HL-60 (cell line): ENCODE measurements around the gene CHST14.

ENCODE experiments used
- DNase-seq, 2 experiments: peaks; one replicate each; pipeline ENCODE4 v3.0.0-alpha.2; 2010 to 2020; ENCODE audit warnings: low read depth in 1 of 2, low spot score in 1 of 2
- H3K27ac ChIP-seq: fragments of 250-450 bp; sonication (Bioruptor Pico); replicated peaks from 2 replicates; pipeline ENCODE4 v1.5.1; 2020; ENCODE audit warnings: mild to moderate bottlenecking, moderate library complexity
- H3K27me3 ChIP-seq: fragments of 250-450 bp; sonication (Bioruptor Pico); 2 replicates; pipeline ENCODE4 v1.5.1; 2021; ENCODE audit warnings: mild to moderate bottlenecking, moderate library complexity; ENCODE audit not compliant: insufficient read depth, poor library complexity, severe bottlenecking
- H3K4me3 ChIP-seq: replicated peaks from 2 replicates; pipeline ENCODE4 v1.5.1; 2011; ENCODE audit warnings: mild to moderate bottlenecking, control low read depth, low read length; ENCODE audit not compliant: insufficient read depth
- GABPA ChIP-seq: IDR thresholded peaks from 2 replicates; pipeline ENCODE4 v1.6.1; 2012; ENCODE audit warnings: low read depth
- POLR2AphosphoS5 ChIP-seq: IDR thresholded peaks from 2 replicates; pipeline ENCODE4 v1.6.1; 2012; ENCODE audit warnings: low read depth
- SPI1 ChIP-seq: IDR thresholded peaks from 2 replicates; pipeline ENCODE4 v1.6.1; 2012; ENCODE audit warnings: low read depth, mild to moderate bottlenecking, borderline replicate concordance
- TF ChIP-seq, protein P1 (sequence below): IDR thresholded peaks from one replicate; pipeline ENCODE4 v1.5.1; 2011; ENCODE audit warnings: low read length, control low read depth, inconsistent platforms; ENCODE audit not compliant: insufficient read depth
- TF ChIP-seq, protein P2 (sequence below): IDR thresholded peaks from 2 replicates; pipeline ENCODE4 v1.6.1; 2012; ENCODE audit warnings: low read depth; ENCODE audit not compliant: insufficient replicate concordance

Gene CHST14

DNA sequence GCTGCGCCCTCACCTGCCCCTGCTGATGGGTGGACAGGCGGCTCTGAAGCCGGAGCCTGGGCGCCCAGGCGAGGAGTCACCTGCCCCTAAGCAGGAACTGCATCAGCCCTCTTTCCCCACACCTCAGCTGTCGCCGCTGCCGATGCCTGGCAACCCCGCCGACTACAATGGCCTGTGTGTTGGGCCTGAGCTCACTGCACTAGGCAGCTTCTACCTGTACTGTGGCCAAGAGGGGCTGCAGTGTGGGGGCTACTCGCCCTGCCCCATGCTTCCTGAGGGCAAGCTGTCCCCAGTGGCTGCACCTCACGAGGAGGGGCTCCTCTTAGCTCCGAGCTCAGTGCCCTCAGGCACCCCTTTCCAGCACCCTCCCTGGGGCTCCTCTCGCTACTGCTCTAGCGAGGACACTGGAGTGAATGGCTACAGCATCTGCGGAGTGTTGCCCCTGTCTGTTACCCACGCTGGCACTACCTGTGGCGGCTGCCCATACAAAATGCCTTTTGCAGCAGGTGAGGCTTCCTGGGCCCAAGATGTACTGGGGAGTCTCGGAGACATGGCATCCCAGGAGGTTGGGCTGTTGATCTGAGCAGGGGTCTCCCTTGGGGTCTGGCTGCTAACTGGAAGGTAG, 11.3 kb upstream of the CHST14 start:
- no peak for DNase-seq
- H3K4me3 ChIP-seq: no peak overlapping the region
- H3K27ac ChIP-seq: no peak overlapping the region
- H3K27me3 ChIP-seq: no peaks in the 10 kb centered on the region
- TF ChIP-seq, protein P1, sequence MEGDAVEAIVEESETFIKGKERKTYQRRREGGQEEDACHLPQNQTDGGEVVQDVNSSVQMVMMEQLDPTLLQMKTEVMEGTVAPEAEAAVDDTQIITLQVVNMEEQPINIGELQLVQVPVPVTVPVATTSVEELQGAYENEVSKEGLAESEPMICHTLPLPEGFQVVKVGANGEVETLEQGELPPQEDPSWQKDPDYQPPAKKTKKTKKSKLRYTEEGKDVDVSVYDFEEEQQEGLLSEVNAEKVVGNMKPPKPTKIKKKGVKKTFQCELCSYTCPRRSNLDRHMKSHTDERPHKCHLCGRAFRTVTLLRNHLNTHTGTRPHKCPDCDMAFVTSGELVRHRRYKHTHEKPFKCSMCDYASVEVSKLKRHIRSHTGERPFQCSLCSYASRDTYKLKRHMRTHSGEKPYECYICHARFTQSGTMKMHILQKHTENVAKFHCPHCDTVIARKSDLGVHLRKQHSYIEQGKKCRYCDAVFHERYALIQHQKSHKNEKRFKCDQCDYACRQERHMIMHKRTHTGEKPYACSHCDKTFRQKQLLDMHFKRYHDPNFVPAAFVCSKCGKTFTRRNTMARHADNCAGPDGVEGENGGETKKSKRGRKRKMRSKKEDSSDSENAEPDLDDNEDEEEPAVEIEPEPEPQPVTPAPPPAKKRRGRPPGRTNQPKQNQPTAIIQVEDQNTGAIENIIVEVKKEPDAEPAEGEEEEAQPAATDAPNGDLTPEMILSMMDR: no peak
- TF ChIP-seq POLR2AphosphoS5 (no peak), GABPA (no peak), SPI1 (no peak)
- TF ChIP-seq, protein P2, sequence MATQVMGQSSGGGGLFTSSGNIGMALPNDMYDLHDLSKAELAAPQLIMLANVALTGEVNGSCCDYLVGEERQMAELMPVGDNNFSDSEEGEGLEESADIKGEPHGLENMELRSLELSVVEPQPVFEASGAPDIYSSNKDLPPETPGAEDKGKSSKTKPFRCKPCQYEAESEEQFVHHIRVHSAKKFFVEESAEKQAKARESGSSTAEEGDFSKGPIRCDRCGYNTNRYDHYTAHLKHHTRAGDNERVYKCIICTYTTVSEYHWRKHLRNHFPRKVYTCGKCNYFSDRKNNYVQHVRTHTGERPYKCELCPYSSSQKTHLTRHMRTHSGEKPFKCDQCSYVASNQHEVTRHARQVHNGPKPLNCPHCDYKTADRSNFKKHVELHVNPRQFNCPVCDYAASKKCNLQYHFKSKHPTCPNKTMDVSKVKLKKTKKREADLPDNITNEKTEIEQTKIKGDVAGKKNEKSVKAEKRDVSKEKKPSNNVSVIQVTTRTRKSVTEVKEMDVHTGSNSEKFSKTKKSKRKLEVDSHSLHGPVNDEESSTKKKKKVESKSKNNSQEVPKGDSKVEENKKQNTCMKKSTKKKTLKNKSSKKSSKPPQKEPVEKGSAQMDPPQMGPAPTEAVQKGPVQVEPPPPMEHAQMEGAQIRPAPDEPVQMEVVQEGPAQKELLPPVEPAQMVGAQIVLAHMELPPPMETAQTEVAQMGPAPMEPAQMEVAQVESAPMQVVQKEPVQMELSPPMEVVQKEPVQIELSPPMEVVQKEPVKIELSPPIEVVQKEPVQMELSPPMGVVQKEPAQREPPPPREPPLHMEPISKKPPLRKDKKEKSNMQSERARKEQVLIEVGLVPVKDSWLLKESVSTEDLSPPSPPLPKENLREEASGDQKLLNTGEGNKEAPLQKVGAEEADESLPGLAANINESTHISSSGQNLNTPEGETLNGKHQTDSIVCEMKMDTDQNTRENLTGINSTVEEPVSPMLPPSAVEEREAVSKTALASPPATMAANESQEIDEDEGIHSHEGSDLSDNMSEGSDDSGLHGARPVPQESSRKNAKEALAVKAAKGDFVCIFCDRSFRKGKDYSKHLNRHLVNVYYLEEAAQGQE: no peak

DNA sequence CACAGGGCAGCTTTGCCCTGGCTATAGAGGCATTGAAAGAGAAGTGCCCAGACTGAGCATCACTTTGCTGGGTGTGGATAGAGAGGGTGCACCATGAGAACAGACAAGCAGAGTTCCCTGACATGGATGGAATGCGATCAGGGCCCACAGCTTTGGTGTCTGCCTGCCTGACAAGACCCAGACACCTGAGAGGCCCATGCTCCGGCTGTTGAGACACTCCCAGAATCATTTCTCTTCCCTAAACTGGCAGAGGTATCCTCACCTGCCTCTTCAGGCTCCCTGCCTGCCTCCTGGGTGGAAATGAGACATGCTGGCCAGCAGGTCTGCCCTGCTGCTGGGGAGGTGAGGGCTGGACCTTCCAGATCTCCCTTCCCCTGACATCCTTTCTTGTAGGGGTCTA, 10.4 kb upstream of the CHST14 start:
- no peak overlapping the region for H3K27ac ChIP-seq
- H3K27me3 ChIP-seq: no peaks in the 10 kb centered on the region
- H3K4me3 ChIP-seq: no peak overlapping the region
- TF ChIP-seq, protein P1: no peak
- TF ChIP-seq POLR2AphosphoS5 (no peak), GABPA (no peak), SPI1 (no peak)
- TF ChIP-seq, protein P2: no peak
- DNase-seq: no peak

DNA sequence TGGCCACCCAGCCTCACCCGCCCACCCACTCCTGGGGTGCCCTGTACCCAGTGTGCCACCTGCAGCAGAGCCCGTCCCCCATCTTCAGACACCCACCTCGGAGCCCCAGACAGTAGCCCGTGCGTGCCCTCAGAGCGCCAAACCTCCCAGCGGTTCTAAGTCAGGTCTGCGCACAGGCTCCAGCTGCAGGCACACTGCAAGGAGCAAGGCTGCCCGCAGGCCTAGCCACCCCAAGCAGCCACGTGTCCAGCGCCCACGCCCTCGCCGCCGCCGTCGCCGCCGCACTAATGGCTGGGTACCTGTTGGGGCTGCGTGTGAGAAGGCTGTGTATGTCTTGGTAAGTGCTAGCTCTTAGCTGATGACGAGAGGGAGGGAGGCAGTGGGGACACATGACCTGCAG, 8.8 kb upstream of the CHST14 start:
- H3K4me3 ChIP-seq: no peak overlapping the region
- no peak overlapping the region for H3K27ac ChIP-seq
- TF ChIP-seq, protein P1: no peak
- TF ChIP-seq, protein P2: no peak
- TF ChIP-seq GABPA: no peak
- TF ChIP-seq SPI1: no peak
- no peak for TF ChIP-seq POLR2AphosphoS5
- H3K27me3 ChIP-seq: no peaks in the 10 kb centered on the region
- no peak for DNase-seq
